GM10847 (cell line): ENCODE measurements around the gene SMARCD2.
"Not testable (repeated sequence)": the region's sequence is repeated elsewhere in the genome, so short reads cannot be mapped to it uniquely, and the experiment has no call there.

Experiments used
- POLR2A ChIP-seq: IDR thresholded peaks from 2 replicates; pipeline ENCODE4 v1.6.1; 2011; ENCODE audit not compliant: insufficient read length; ENCODE audit errors: extremely low read depth

SMARCD2 gene

GRCh38 chr17:63842540-63843386 is at the start of gene SMARCD2:
SMARCD2 (minus strand) TSS chr17:63842685; CDS start chr17:63842674, 11 bp downstream.
- peak; percentile 75 for TF ChIP-seq POLR2A

GRCh38 chr17:63881935-63882601 is 39.6 kb upstream of the SMARCD2 start, which contains the start of gene GH2:
GH2 (minus strand) TSS chr17:63881944; CDS start chr17:63881801, 143 bp downstream.
- no peak for TF ChIP-seq POLR2A

- no peak for TF ChIP-seq POLR2A
Measured at GRCh38 chr17:63880706-63881105, 38.2 kb upstream of the SMARCD2 start.

- not testable (repeated sequence) for TF ChIP-seq POLR2A
Measured at GRCh38 chr17:63873577-63873976, 31.1 kb upstream of the SMARCD2 start, which contains the start of gene CSH2. CSH2 (minus strand) TSS chr17:63873677; CDS start chr17:63873614, 63 bp downstream.

GRCh38 chr17:63859257-63859656 is 16.8 kb upstream of the SMARCD2 start:
- TF ChIP-seq POLR2A, result no peak

GRCh38 chr17:63855185-63855584 is 12.7 kb upstream of the SMARCD2 start:
- no peak for TF ChIP-seq POLR2A

- TF ChIP-seq POLR2A, result no peak
Measured at GRCh38 chr17:63854709-63855108, 12.2 kb upstream of the SMARCD2 start.

GRCh38 chr17:63853260-63853659 is 10.8 kb upstream of the SMARCD2 start:
- no peak for TF ChIP-seq POLR2A

- TF ChIP-seq POLR2A, result no peak
Measured at GRCh38 chr17:63850401-63850800, 7.9 kb upstream of the SMARCD2 start.

GRCh38 chr17:63848834-63849689 is 6.6 kb upstream of the SMARCD2 start:
- TF ChIP-seq POLR2A, result no peak

- TF ChIP-seq POLR2A, result no peak
Measured at GRCh38 chr17:63847525-63848249, 5.2 kb upstream of the SMARCD2 start.

- no peak for TF ChIP-seq POLR2A
Measured at GRCh38 chr17:63845509-63845908, 3.0 kb upstream of the SMARCD2 start.

- TF ChIP-seq POLR2A, result no peak
Measured at GRCh38 chr17:63843910-63844677, 1.6 kb upstream of the SMARCD2 start.

- TF ChIP-seq POLR2A, result peak; percentile 33
Measured at GRCh38 chr17:63843387-63843888, 953 bp upstream of the SMARCD2 start.
